ENCODE measurements around the gene CRYM. TPM values are rescaled to one million over a fixed set of nuclear protein-coding genes. Genes with fewer than 3 reads are reported as not detected.

Gene CRYM
- total and polyA plus RNA-seq, 7 donors: 1.6 to 24.7 (median 6.1) TPM

GRCh38 chr16:21285314-21285713 is 7.2 kb upstream of the CRYM start:
- no peak for TF ChIP-seq CTCF (IDR thresholded peaks at IDR 0.05)
- TF ChIP-seq POLR2A (IDR thresholded peaks at IDR 0.05): no peak
- no peak for TF ChIP-seq EP300 (IDR thresholded peaks at IDR 0.05)
- no peak for TF ChIP-seq POLR2AphosphoS5 (IDR thresholded peaks at IDR 0.05)
- Histone ChIP-seq H3K4me3 (no peak overlapping the region), H3K27me3 (peaks cover 0 to 12% (median 0%) of the 10 kb centered on the region in 3 donors)

GRCh38 chr16:21284414-21284813 is 6.3 kb upstream of the CRYM start:
- TF ChIP-seq EP300 (IDR thresholded peaks at IDR 0.05) (no peak), CTCF (IDR thresholded peaks at IDR 0.05) (no peak), POLR2A (IDR thresholded peaks at IDR 0.05) (no peak), POLR2AphosphoS5 (IDR thresholded peaks at IDR 0.05) (no peak)
- Histone ChIP-seq H3K36me3 (no peaks in the 10 kb centered on the region), H3K9me3 (no peaks in the 10 kb centered on the region), H3K27me3 (peaks cover 0 to 12% (median 0%) of the 10 kb centered on the region in 3 donors), H3K4me3 (no peak overlapping the region), H3K4me1 (peaks cover 0 to 9% (median 4%) of the 10 kb centered on the region in 4 donors), H3K27ac (no peak overlapping the region)
- DNase-seq: no peak
- intact Hi-C loops (cut with DNase I): no loop called here
- WGBS, 2 donors: 79 to 87% methylated on average over 4 of the region's 4 CpGs

More at GRCh38 chr16:21285314-21285713, 7.2 kb upstream of the CRYM start:
- H3K27ac ChIP-seq: no peak overlapping the region
- H3K4me1 ChIP-seq: peaks cover 0 to 9% (median 4%) of the 10 kb centered on the region in 4 donors
- WGBS, 2 donors: 4 to 20% methylated on average over 1 of the region's 1 CpG
- H3K9me3 ChIP-seq: no peaks in the 10 kb centered on the region
- intact Hi-C loops (cut with DNase I): no loop called here
- H3K36me3 ChIP-seq: no peaks in the 10 kb centered on the region
- DNase-seq: no peak

- H3K4me3 ChIP-seq: peak overlapping the region; percentile 30 to 56 (median 42)
- WGBS, 2 donors: 3 to 6% methylated on average over 67 of the region's 67 CpGs
Measured at GRCh38 chr16:21283521-21284289, 5.6 kb upstream of the CRYM start.

GRCh38 chr16:21281698-21282389 is 3.8 kb upstream of the CRYM start:
- no peaks in the 10 kb centered on the region for H3K9me3 ChIP-seq
- H3K4me3 ChIP-seq: no peak overlapping the region
- no peaks in the 10 kb centered on the region for H3K36me3 ChIP-seq
- intact Hi-C loops (cut with DNase I): no loop called here
- WGBS, 2 donors: 83 to 84% methylated on average over 7 of the region's 7 CpGs
- H3K27me3 ChIP-seq: peaks cover 0 to 25% (median 0%) of the 10 kb centered on the region in 3 donors
- no peak for TF ChIP-seq CTCF (IDR thresholded peaks at IDR 0.05)
- TF ChIP-seq EP300 (IDR thresholded peaks at IDR 0.05): no peak
- no peak for TF ChIP-seq POLR2A (IDR thresholded peaks at IDR 0.05)
- no peak for TF ChIP-seq POLR2AphosphoS5 (IDR thresholded peaks at IDR 0.05)
- peaks cover 0 to 20% (median 12%) of the 10 kb centered on the region in 4 donors for H3K4me1 ChIP-seq
- DNase-seq: no peak
- H3K27ac ChIP-seq: no peak overlapping the region

More at GRCh38 chr16:21283521-21284289, 5.6 kb upstream of the CRYM start:
- intact Hi-C loops (cut with DNase I): no loop called here
- Histone ChIP-seq H3K9me3 (no peaks in the 10 kb centered on the region), H3K36me3 (no peaks in the 10 kb centered on the region), H3K4me1 (peaks cover 0 to 9% (median 4%) of the 10 kb centered on the region in 4 donors), H3K27ac (peak overlapping the region in 3 of 4 donors; percentile 45 to 67 (median 49)), H3K27me3 (peaks cover 0 to 12% (median 0%) of the 10 kb centered on the region in 3 donors)
- peak; percentile 75 for DNase-seq
- TF ChIP-seq EP300 (IDR thresholded peaks at IDR 0.05) (no peak), POLR2AphosphoS5 (IDR thresholded peaks at IDR 0.05) (no peak), POLR2A (IDR thresholded peaks at IDR 0.05) (no peak), CTCF (IDR thresholded peaks at IDR 0.05) (peak in 2 of 4 experiments; percentile 40 to 58)

Measured in sigmoid colon (tissue), 7 donors.